ENCODE data around the gene CACUL1. TPM values are rescaled to one million over a fixed set of nuclear protein-coding genes. Genes with fewer than 3 reads are reported as not detected.
"Not testable (repeated sequence)": the region's sequence is repeated elsewhere in the genome, so short reads cannot be mapped to it uniquely, and the experiment has no call there.

CACUL1 gene
- total RNA-seq, 3 donors from 2014 or later: 31.2 to 33.5 (median 31.8) TPM

DNA sequence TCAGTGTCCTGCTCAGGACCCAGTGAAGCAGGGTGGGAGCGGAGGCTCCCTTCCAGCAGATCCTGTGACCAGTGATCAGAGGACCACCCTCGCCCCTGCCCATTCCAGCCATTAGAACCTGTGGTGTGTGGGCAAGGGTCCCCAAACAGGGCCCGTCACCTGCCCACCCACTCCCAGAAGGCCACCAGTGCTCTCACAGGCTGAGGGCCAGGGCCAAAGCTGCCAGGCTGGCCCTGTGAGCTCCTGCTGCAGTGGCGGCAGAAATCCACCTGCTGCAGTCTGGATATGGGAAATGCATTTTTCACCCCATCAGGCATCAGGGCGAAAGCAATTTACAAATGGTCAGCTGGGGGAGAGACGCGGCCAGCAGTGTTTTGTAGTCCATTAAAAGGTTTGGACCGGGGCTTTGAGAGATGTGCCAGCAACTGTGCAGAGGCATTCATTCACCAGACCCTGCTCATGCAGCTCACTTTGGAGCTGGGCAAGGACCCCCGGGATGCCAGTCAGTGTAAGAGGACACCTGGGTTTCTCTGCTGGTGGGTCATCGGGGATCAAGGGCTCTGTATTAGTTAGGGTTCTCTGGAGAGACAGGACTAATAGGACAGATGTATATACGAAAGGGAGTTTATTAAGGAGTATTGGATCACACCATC lies 84.2 kb downstream of the CACUL1 start:
- Mint-ChIP-seq H3K27me3 (ENCODE audit: low read depth) (no peaks in the 10 kb centered on the region), H3K36me3 (ENCODE audit: insufficient read depth) (peaks cover 4% of the 10 kb centered on the region), H3K4me1 (ENCODE audit: low read depth) (peaks cover 26% of the 10 kb centered on the region), H3K9me3 (no peaks in the 10 kb centered on the region), H3K4me3 (no peak overlapping the region)
- DNase-seq (no peak), ATAC-seq (no peak)

GRCh38 chr10:118669835-118670234 lies 84.9 kb downstream of the CACUL1 start:
- Mint-ChIP-seq H3K4me1 (ENCODE audit: low read depth) (peaks cover 26% of the 10 kb centered on the region), H3K36me3 (ENCODE audit: insufficient read depth) (peaks cover 4% of the 10 kb centered on the region), H3K4me3 (no peak overlapping the region), H3K27me3 (ENCODE audit: low read depth) (no peaks in the 10 kb centered on the region), H3K9me3 (no peaks in the 10 kb centered on the region)
- peak in 1 of 2 donors; percentile 23 for ATAC-seq
- DNase-seq: no peak

DNA sequence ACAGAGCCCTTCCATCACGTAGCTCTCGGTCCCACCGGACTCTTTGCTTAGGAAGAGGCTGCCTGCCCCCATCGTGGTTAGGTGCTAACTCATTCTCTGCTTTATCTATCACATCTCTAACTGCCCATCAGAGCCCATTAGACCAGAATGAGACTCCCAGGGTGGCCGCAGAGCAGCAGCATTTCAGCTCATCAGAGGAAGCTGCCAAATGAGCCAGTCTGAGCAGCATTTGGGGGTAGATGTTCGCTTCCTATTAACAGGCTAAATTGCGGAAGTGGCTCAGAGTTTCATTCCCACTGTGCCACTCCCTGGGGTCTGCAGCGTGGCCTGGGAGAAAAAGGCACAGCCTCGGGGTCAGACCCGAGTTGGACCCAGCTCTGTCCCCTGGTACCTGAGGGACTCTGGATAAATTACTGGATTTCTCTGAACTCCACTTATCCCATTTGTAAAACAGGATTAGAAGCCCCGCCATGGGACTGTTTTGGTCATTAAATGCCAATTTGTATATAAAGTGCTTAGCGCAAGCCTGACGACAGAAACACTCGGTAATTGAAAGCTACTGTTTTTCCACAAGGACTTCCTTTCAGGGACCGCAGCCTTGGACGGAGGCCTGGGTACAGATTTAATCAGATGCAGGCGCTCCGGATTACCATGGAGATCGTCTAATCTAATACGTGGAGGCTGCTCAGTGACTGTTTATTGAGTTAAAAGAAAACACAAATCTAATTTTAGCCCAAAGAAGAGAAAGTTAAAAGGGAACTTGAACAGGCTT lies 85.6 kb downstream of the CACUL1 start:
- H3K27me3 Mint-ChIP-seq (ENCODE audit: low read depth): no peaks in the 10 kb centered on the region
- peaks cover 4% of the 10 kb centered on the region for H3K36me3 Mint-ChIP-seq (ENCODE audit: insufficient read depth)
- ATAC-seq: peak in 1 of 2 donors; percentile 38
- no peak overlapping the region for H3K4me3 Mint-ChIP-seq
- no peaks in the 10 kb centered on the region for H3K9me3 Mint-ChIP-seq
- DNase-seq: no peak
- peaks cover 28% of the 10 kb centered on the region for H3K4me1 Mint-ChIP-seq (ENCODE audit: low read depth)

GRCh38 chr10:118668228-118668952 lies 86.4 kb downstream of the CACUL1 start:
- H3K4me3 Mint-ChIP-seq: no peak overlapping the region
- H3K4me1 Mint-ChIP-seq (ENCODE audit: low read depth): peaks cover 36% of the 10 kb centered on the region
- no peak for ATAC-seq

GRCh38 chr10:118667732-118668131 lies 87.0 kb downstream of the CACUL1 start:
- DNase-seq (no peak), ATAC-seq (no peak)
- Mint-ChIP-seq H3K4me1 (ENCODE audit: low read depth) (peaks cover 42% of the 10 kb centered on the region), H3K9me3 (no peaks in the 10 kb centered on the region), H3K36me3 (ENCODE audit: insufficient read depth) (no peaks in the 10 kb centered on the region), H3K4me3 (no peak overlapping the region), H3K27me3 (ENCODE audit: low read depth) (no peaks in the 10 kb centered on the region)

More at GRCh38 chr10:118668228-118668952, 86.4 kb downstream of the CACUL1 start:
- no peaks in the 10 kb centered on the region for H3K27me3 Mint-ChIP-seq (ENCODE audit: low read depth)
- no peaks in the 10 kb centered on the region for H3K36me3 Mint-ChIP-seq (ENCODE audit: insufficient read depth)
- H3K9me3 Mint-ChIP-seq: no peaks in the 10 kb centered on the region
- no peak for DNase-seq

GRCh38 chr10:118666350-118666749 lies 88.4 kb downstream of the CACUL1 start:
- ATAC-seq: no peak
- Mint-ChIP-seq H3K4me3 (no peak overlapping the region), H3K4me1 (ENCODE audit: low read depth) (peaks cover 55% of the 10 kb centered on the region), H3K27me3 (ENCODE audit: low read depth) (no peaks in the 10 kb centered on the region), H3K9me3 (peaks cover 3% of the 10 kb centered on the region), H3K36me3 (ENCODE audit: insufficient read depth) (no peaks in the 10 kb centered on the region)
- DNase-seq: no peak

DNA sequence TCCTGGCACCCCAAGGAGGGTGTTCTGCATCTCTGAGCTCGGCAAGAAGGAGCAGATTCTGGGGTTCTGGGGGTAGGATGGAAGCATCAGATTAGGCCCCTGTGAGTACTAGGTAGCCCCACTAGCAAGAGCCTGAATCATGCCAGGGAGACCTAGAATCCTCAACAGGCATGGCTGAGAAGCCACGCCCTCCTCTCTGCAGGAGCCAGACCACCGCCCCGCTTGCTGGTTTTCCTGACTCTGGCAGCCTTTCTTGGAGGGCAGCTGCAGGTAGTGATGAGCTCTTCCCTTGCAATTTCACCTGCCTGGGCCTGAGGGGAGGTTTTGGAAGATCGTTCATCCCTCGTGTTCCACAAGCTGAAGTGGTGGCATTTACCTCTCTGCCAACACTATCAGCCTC lies 90.4 kb downstream of the CACUL1 start:
- no peak for DNase-seq
- Mint-ChIP-seq H3K4me1 (ENCODE audit: low read depth) (peaks cover 59% of the 10 kb centered on the region), H3K27me3 (ENCODE audit: low read depth) (no peaks in the 10 kb centered on the region), H3K36me3 (ENCODE audit: insufficient read depth) (peaks cover 4% of the 10 kb centered on the region), H3K4me3 (no peak overlapping the region), H3K9me3 (peaks cover 10% of the 10 kb centered on the region)
- no peak for ATAC-seq

DNA sequence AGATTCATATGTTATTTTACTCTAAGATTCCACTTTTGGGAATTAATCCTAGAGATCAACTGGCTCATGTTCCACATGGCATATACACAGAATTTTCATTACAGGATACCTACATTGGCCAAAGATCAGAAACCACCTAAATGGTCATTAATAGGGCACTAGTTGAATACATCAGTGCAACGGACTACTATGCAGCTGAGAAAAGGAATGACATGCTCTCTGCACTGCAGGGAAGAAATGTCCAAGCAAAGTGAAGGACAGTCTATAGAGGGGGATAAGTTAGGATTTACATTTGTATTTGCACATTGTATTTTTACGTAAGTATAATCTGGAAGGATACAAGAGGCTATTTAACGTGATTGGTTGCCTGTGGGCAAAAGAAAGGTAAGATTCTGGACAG lies 91.6 kb downstream of the CACUL1 start:
- H3K4me1 Mint-ChIP-seq (ENCODE audit: low read depth): peaks cover 61% of the 10 kb centered on the region
- ATAC-seq: no peak

GRCh38 chr10:118662228-118663035 lies 92.3 kb downstream of the CACUL1 start:
- peaks cover 4% of the 10 kb centered on the region for H3K36me3 Mint-ChIP-seq (ENCODE audit: insufficient read depth)
- no peak for DNase-seq
- peaks cover 68% of the 10 kb centered on the region for H3K4me1 Mint-ChIP-seq (ENCODE audit: low read depth)
- ATAC-seq: no peak
- no peak overlapping the region for H3K4me3 Mint-ChIP-seq
- H3K27me3 Mint-ChIP-seq (ENCODE audit: low read depth): no peaks in the 10 kb centered on the region
- H3K9me3 Mint-ChIP-seq: peaks cover 10% of the 10 kb centered on the region

More for the DNA sequence above, 91.6 kb downstream of the CACUL1 start:
- Mint-ChIP-seq H3K36me3 (ENCODE audit: insufficient read depth) (peaks cover 4% of the 10 kb centered on the region), H3K27me3 (ENCODE audit: low read depth) (no peaks in the 10 kb centered on the region), H3K4me3 (no peak overlapping the region), H3K9me3 (peaks cover 10% of the 10 kb centered on the region)
- DNase-seq: no peak

GRCh38 chr10:118658762-118659161 lies 96.0 kb downstream of the CACUL1 start:
- Mint-ChIP-seq H3K36me3 (ENCODE audit: insufficient read depth) (peaks cover 4% of the 10 kb centered on the region), H3K27me3 (ENCODE audit: low read depth) (peaks cover 3% of the 10 kb centered on the region), H3K4me1 (ENCODE audit: low read depth) (peaks cover 71% of the 10 kb centered on the region), H3K4me3 (no peak overlapping the region), H3K9me3 (peaks cover 23% of the 10 kb centered on the region)
- ATAC-seq: no peak
- DNase-seq: no peak

- not testable (repeated sequence) for H3K36me3 Mint-ChIP-seq (ENCODE audit: insufficient read depth); H3K27me3 Mint-ChIP-seq (ENCODE audit: low read depth); DNase-seq
- Mint-ChIP-seq H3K4me3 (peak overlapping the region; percentile 53), H3K4me1 (ENCODE audit: low read depth) (peaks cover 65% of the 10 kb centered on the region), H3K9me3 (peaks cover 23% of the 10 kb centered on the region)
- peak in 1 of 2 donors; percentile 21 for ATAC-seq
These were observed 96.6 kb downstream of the CACUL1 start for GRCh38 chr10:118658168-118658567.

- not testable (repeated sequence) for H3K36me3 Mint-ChIP-seq (ENCODE audit: insufficient read depth); DNase-seq; H3K27me3 Mint-ChIP-seq (ENCODE audit: low read depth); H3K4me1 Mint-ChIP-seq (ENCODE audit: low read depth); H3K4me3 Mint-ChIP-seq; ATAC-seq
- peaks cover 12% of the 10 kb centered on the region for H3K9me3 Mint-ChIP-seq
These were observed 109.5 kb downstream of the CACUL1 start for GRCh38 chr10:118645294-118645693.

- H3K27me3 Mint-ChIP-seq (ENCODE audit: low read depth): no peaks in the 10 kb centered on the region
- no peak overlapping the region for H3K4me3 Mint-ChIP-seq
- no peak for DNase-seq
- H3K4me1 Mint-ChIP-seq (ENCODE audit: low read depth): no peaks in the 10 kb centered on the region
- H3K9me3 Mint-ChIP-seq: peaks cover 13% of the 10 kb centered on the region
- ATAC-seq: no peak
- peaks cover 3% of the 10 kb centered on the region for H3K36me3 Mint-ChIP-seq (ENCODE audit: insufficient read depth)
These were observed 112.5 kb downstream of the CACUL1 start for GRCh38 chr10:118642228-118642627.

- Mint-ChIP-seq H3K4me3 (no peak overlapping the region), H3K27me3 (ENCODE audit: low read depth) (no peaks in the 10 kb centered on the region), H3K4me1 (ENCODE audit: low read depth) (no peaks in the 10 kb centered on the region), H3K36me3 (ENCODE audit: insufficient read depth) (peaks cover 3% of the 10 kb centered on the region), H3K9me3 (peaks cover 13% of the 10 kb centered on the region)
- DNase-seq: no peak
- ATAC-seq: no peak
These were observed 116.1 kb downstream of the CACUL1 start for GRCh38 chr10:118638680-118639079.

All from activated T-cell treated with anti-CD3 and anti-CD28 coated beads, Interleukin-2, amount 50 U/mL, for 4 hours (primary cell).